K562 (cell line): ENCODE measurements around the gene DUS1L. TPM values are rescaled to one million over a fixed set of nuclear protein-coding genes. Genes with fewer than 3 reads are reported as not detected.
A peak's percentile ranks its signal among the peaks of the same experiment; 100 is the strongest.

ENCODE experiments used
- AFF4 ChIP-seq: sonication (generic); formaldehyde crosslinking; IDR thresholded peaks from 2 replicates; pipeline ENCODE4 v1.8.0; 2023; ENCODE audit warnings: mild to moderate bottlenecking, missing genetic modification reagents
- ARID2 ChIP-seq: fragments of 450-650 bp; IDR thresholded peaks from 2 replicates; pipeline ENCODE4 v1.6.1; 2017; ENCODE audit warnings: antibody characterized with exemption, mild to moderate bottlenecking
- CHCHD3 ChIP-seq: fragments of 250-450 bp; sonication (Bioruptor Pico); IDR thresholded peaks from 2 replicates; pipeline ENCODE4 v2.1.2; 2022; ENCODE audit warnings: mild to moderate bottlenecking
- CHD2 ChIP-seq: IDR thresholded peaks from 2 replicates; pipeline ENCODE4 v1.6.1; 2011; ENCODE audit warnings: low read depth, low read length
- CREM ChIP-seq: IDR thresholded peaks from 2 replicates; pipeline ENCODE4 v1.6.1; 2014; ENCODE audit warnings: antibody characterized with exemption, low read depth
- DPF2 ChIP-seq: fragments of 450-650 bp; IDR thresholded peaks from 2 replicates; pipeline ENCODE4 v1.6.1; 2016
- ELF4 ChIP-seq: fragments of 450-650 bp; formaldehyde crosslinking; IDR thresholded peaks from 2 replicates; pipeline ENCODE4 v1.4.0; 2022; ENCODE audit warnings: missing genetic modification characterization
- GABPB1 ChIP-seq: sonication (generic); formaldehyde crosslinking; IDR thresholded peaks from 2 replicates; pipeline ENCODE4 v1.8.0; 2022; ENCODE audit warnings: mild to moderate bottlenecking, missing genetic modification reagents
- HSF4 ChIP-seq: fragments of 250-450 bp; sonication (Bioruptor Pico); IDR thresholded peaks from 2 replicates; pipeline ENCODE4 v2.1.2; 2022; ENCODE audit warnings: mild to moderate bottlenecking, moderate library complexity, borderline replicate concordance
- KLF16 ChIP-seq: IDR thresholded peaks from 2 replicates; pipeline ENCODE4 v1.6.1; 2016; ENCODE audit warnings: antibody characterized with exemption
- MAX ChIP-seq: sonication (generic); formaldehyde crosslinking; IDR thresholded peaks from 2 replicates; pipeline ENCODE4 v1.9.0; 2022; ENCODE audit warnings: mild to moderate bottlenecking, missing genetic modification reagents
- MEIS2 ChIP-seq: fragments of 450-650 bp; IDR thresholded peaks from 2 replicates; pipeline ENCODE4 v1.6.1; 2014; ENCODE audit warnings: mild to moderate bottlenecking; ENCODE audit not compliant: partially characterized antibody
- MYC ChIP-seq, 2 experiments: fragments of 250-450 bp in 1 of 2; sonication (Bioruptor Pico) in 1 of 2; IDR thresholded peaks; 2 replicates each; pipeline versions ENCODE4 v1.5.1 to v1.6.1; 2012 to 2021; ENCODE audit warnings: low read depth in 2 of 2, borderline replicate concordance in 1 of 2, improper control_type of control experiment in 1 of 2, low read length in 1 of 2, mild to moderate bottlenecking in 1 of 2, moderate library complexity in 1 of 2
- PBX2 ChIP-seq, 2 experiments: IDR thresholded peaks in 1 of 2; conservative IDR thresholded peaks in 1 of 2; 2 replicates each; pipeline ENCODE4 v1.6.1; 2016; ENCODE audit warnings: low read depth in 2 of 2, mild to moderate bottlenecking in 1 of 2, missing compliant biosample characterization in 1 of 2, missing genetic modification characterization in 1 of 2, moderate library complexity in 1 of 2
- RBFOX2 ChIP-seq: fragments of 200-400 bp; formaldehyde crosslinking; IDR thresholded peaks from 2 replicates; pipeline ENCODE4 v1.6.1; 2017; ENCODE audit warnings: low read depth, mild to moderate bottlenecking, low read length, moderate library complexity
- TFAP4 ChIP-seq: sonication (generic); formaldehyde crosslinking; IDR thresholded peaks from 2 replicates; pipeline ENCODE4 v1.8.0; 2022; ENCODE audit warnings: missing genetic modification reagents, mild to moderate bottlenecking, moderate library complexity, borderline replicate concordance
- ZFP36 ChIP-seq: fragments of 150-350 bp; IDR thresholded peaks from 2 replicates; pipeline ENCODE4 v1.6.1; 2018; ENCODE audit warnings: low read length, low read depth; ENCODE audit not compliant: partially characterized antibody
- ZFX ChIP-seq: sonication (generic); formaldehyde crosslinking; IDR thresholded peaks from 2 replicates; pipeline ENCODE4 v1.8.0; 2022; ENCODE audit warnings: mild to moderate bottlenecking, missing genetic modification reagents, moderate library complexity
- ZNF24 ChIP-seq: fragments of 450-650 bp; IDR thresholded peaks from 2 replicates; pipeline ENCODE4 v1.6.1; 2016
- ZNF586 ChIP-seq: fragments of 450-650 bp; formaldehyde crosslinking; conservative IDR thresholded peaks from 2 replicates; pipeline ENCODE4 v1.4.0; 2020; ENCODE audit warnings: mild to moderate bottlenecking, moderate library complexity
- ZNF695 ChIP-seq: fragments of 450-650 bp; formaldehyde crosslinking; IDR thresholded peaks from 2 replicates; pipeline ENCODE4 v1.4.0; 2020; ENCODE audit warnings: mild to moderate bottlenecking, moderate library complexity
- ZNF764 ChIP-seq: fragments of 250-450 bp; sonication (Bioruptor Pico); IDR thresholded peaks from 2 replicates; pipeline ENCODE4 v1.4.0; 2020; ENCODE audit warnings: low read depth, mild to moderate bottlenecking, moderate library complexity
- ZSCAN29 ChIP-seq: fragments of 450-650 bp; IDR thresholded peaks from 2 replicates; pipeline ENCODE4 v1.6.1; 2017
- polyA plus RNA-seq, 8 experiments: library from polyadenylated mRNA; depleted of rRNA in 4 of 8; stranded (reverse) in 5 of 8; unstranded in 3 of 8; fragments of >200 nt; fragmentation: Nextera tagmentation in 2 of 8; fragmentation: Illumina TruSeq in 1 of 8; extraction: Ambion mirVana in 2 of 8; extraction: Trizol in 1 of 8; gene quantifications; 2 replicates each; pipeline versions ENCODE4 v1.2.1 to v1.2.3, GENCODE V29; 2011 to 2014; ENCODE audit warnings: inconsistent platforms in 1 of 8, missing spikeins in 1 of 8
- total RNA-seq, 7 experiments: library from RNA; depleted of rRNA in 6 of 7; stranded (reverse); fragments of >200 nt in 6 of 7; fragmentation: Illumina TruSeq in 2 of 7; extraction: Trizol in 2 of 7; gene quantifications; 2 replicates each; pipeline versions ENCODE4 v1.2.1 to v1.2.3, GENCODE V29; 2011 to 2021; ENCODE audit warnings: low replicate concordance in 1 of 7

Gene DUS1L
- total and polyA plus RNA-seq, 9 of the 15 experiments (the other 6 are each of a cell fraction or from before 2014, with no cell fraction given), result 7.8 to 210 (median 83.9) TPM

- no peak for TF ChIP-seq AFF4 (CRISPR knock-in tag)
- peak; percentile 82 for TF ChIP-seq CHD2
- no peak for TF ChIP-seq ZNF695 (CRISPR knock-in tag)
- TF ChIP-seq DPF2, result no peak
- TF ChIP-seq ZFP36, result no peak
- TF ChIP-seq TFAP4 (CRISPR knock-in tag), result no peak
- TF ChIP-seq CREM, result no peak
- peak; percentile 56 for TF ChIP-seq ZFX (CRISPR knock-in tag)
- no peak for TF ChIP-seq ELF4 (CRISPR knock-in tag)
- no peak for TF ChIP-seq HSF4 (CRISPR knock-in tag)
- no peak for TF ChIP-seq KLF16
- peak; percentile 82 for TF ChIP-seq MYC (IDR thresholded peaks at IDR 0.05; ENCODE audit: low read depth, low read length)
- TF ChIP-seq MYC (CRISPR knock-in tag; IDR thresholded peaks at IDR 0.05; ENCODE audit: borderline replicate concordance, low read depth), result no peak
- TF ChIP-seq MEIS2, result no peak
- TF ChIP-seq CHCHD3 (CRISPR knock-in tag), result no peak
- TF ChIP-seq ZSCAN29, result 0 out of 2 replicates have a peak, but pooled peaks have one; percentile 7
- TF ChIP-seq GABPB1 (CRISPR knock-in tag), result no peak
- TF ChIP-seq ZNF586, result no peak
- TF ChIP-seq PBX2 (CRISPR knock-in tag; IDR thresholded peaks at IDR 0.05; ENCODE audit: low read depth), result no peak
- no peak for TF ChIP-seq PBX2 (tag; conservative IDR thresholded peaks at IDR 0.05; ENCODE audit: low read depth)
- TF ChIP-seq RBFOX2, result peak; percentile 44
- no peak for TF ChIP-seq ZNF764
- no peak for TF ChIP-seq ZNF24
- TF ChIP-seq ARID2, result no peak
- TF ChIP-seq MAX, result peak; percentile 19; the same call in 1 of the 2 replicates
These were observed 389 bp downstream of the DUS1L start (continued) for GRCh38 chr17:82065193-82065637.
